EL (cell line): Measurements from ENCODE around the gene SLIT3.
A peak's percentile ranks its signal among the peaks of the same experiment; 100 is the strongest.
"Not testable (repeated sequence)": the region's sequence is repeated elsewhere in the genome, so short reads cannot be mapped to it uniquely, and the experiment has no call there.

Experiments
- DNase-seq: peaks from one replicate; pipeline ENCODE4 v3.0.0-alpha.2; 2016

SLIT3 gene

DNA sequence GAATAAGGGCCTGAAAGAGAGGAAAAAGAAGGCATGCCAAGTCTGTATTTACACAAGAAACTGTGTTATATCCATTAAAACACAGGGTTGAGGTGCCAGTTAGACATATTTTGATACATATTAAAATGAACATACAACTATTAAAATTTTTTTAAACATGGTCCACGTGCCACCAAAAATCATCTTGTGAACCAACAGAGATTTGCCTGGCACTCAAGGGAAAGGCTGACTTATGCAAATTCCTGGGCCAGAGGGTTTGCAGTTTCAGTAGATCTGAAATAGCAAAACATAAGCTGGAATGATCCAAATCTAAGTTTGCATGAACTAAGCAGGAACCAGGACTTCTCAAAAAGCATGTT, 168.7 kb downstream of the SLIT3 start:
- no peak for DNase-seq

DNA sequence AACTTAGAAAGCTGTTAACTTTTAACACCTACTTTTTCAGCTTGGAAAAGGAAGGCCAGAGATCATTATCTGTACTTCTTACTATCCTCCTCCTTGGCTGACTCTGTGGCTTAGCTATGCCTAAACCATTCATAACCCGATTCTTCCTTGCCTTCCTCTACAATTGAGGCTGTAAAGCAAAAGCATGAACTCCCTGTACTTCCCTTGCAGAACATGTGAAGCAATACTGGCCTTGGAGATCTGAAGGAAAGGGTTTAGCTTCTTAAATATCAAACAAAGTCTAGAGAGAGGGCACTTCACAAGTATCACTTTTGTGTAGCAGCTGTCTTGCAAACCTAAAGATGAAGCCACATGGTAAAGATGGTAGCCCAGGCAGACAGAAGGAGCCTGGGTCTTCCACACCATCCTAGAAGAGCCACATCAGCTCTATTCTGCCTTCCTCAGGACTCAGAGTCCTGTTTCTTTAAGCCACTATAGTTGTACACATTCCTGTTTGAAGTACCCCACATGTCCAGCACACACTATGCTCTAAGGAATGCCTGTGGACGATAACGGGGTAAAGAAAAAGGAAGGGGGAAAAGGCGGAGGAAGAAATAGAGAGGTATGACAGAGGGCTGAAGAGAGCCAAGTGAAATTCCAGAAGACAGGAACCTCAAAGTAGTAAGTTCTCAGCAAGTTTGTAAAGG, 169.2 kb downstream of the SLIT3 start:
- DNase-seq: no peak

DNA sequence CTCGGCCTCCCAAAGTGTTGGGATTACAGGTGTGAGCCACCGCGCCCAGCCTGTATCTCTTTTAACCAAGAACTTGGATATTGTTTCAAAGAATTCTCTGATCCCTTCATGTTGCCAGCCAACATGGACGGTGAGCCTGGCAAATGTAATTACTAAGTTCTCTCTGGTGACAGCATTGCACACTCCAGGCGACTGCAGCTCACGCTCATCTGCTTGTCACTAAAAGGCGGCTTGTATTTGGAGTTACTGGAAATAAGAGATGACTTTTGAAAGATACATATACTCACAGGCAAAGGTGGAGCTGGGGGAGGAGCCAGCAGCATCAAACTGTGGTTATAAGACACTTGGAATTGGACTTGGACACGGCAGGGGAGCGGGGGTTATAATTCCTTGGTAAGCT, 172.3 kb downstream of the SLIT3 start:
- no peak for DNase-seq

DNA sequence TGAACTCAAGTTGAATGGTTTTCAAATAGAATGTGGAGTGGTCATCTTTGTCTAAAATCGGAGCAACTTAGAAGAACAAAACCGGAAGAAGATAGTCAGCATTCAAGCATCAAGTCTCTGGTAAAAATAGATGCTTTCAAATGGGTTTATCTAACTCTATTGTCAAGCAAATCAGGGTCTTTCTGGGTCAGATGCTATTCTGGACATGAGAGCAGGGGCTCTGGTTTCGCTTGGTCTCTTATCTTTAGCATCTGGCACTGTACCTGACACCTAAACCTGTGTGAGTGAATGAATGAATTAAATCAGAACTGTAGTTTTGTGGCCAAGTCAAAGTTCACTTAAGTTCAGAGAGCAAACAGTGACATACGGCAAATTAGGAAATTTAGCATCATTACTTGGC, 173.5 kb downstream of the SLIT3 start:
- DNase-seq: no peak

DNA sequence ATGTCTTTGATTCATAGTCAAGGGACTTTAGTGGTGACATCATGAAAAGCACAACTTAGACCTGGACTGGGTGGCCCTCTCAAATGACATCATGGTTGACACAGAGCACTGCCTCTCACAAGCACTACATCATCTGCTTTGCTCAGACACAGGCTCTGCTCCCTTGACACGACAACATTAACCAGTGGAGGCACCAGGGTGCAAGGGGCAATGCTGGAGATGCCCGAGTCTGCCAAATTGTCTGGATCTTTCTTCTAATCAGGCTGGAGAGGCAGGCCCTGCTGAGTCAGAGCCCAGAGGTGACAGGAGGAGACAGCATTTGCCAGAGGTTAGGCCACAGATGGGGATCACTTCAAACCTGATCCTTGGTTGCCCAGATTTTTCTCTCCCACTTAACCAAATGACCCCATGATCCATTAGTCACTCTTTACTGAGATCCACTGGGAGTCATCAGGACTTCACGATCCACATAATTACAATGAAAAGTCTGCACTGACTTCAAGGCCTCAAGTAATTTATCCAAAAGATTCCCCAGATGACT, 174.4 kb downstream of the SLIT3 start:
- DNase-seq: peak; percentile 34

DNA sequence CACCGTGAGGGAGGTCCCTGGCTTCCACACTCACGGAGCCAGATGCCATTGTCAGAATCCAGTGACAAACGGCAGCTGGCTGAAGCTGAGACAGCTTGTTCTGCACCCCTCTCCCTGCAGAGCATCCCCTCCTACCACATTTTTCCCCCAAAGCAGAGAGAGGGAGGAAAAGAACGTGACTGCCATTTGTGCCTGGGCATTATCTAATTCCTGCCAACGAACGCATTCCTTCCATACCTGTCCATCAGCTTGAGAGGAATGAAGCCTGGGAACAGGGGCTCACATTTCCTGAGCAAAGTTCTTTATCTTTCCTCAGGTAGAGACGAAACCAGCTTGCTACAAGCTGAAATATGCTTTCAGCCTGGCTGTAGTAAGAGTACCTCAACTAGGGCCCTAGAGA, 175.4 kb downstream of the SLIT3 start:
- no peak for DNase-seq

DNA sequence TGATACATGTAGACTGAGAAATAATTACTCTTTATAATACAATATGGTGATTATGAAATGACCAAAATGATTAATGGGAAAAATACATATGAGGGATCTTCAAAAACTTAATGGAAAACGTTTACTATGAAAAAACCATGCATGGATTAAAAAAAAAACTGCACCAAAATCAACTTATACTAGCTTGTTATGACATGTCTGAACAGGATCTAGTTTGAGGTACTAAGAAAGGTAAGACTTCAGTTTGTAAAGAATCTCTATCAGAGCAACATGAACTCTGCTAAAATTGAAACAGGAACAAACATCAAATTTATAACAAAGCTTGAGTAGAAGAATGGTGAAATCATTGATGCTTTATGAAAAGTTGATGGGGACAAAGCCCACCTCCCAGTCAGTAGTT, 178.0 kb downstream of the SLIT3 start:
- DNase-seq: no peak

DNA sequence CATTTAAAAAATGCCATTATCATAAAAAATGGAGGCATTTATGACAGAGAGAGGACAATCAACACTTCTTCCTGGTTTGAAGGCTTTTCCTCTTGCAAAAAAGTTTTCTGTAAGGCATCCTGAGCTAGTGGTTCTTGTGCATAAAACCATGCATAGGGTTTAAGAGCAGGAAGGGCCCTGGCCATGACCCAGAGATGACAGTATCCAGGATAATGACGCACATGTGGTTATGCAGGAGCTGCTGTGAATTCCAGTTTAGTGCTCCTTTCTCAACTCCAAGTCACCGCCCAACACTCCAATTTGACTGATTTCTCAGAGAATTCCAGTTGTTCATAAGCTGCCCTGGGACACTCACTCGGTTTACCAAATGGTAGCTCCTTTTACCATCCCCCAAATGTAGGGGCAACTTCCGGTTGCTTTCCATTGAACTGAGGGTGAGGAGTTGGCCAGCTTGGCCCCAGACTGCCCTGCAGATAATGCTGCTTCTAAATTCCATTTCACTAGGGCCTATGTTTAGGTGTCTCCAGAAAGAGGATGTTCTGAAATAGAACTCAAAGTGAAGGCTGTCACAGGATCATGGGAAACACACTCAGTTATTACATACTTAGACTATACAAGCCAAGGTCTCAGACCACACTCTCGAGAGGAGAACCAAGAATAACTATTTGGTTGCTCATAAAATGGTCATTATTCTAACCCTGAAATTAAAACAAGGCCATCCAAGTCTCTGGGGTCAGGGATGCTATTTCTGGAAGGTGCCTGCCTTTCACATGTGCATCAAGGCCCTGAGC, 179.1 kb downstream of the SLIT3 start:
- DNase-seq: peak; percentile 88

DNA sequence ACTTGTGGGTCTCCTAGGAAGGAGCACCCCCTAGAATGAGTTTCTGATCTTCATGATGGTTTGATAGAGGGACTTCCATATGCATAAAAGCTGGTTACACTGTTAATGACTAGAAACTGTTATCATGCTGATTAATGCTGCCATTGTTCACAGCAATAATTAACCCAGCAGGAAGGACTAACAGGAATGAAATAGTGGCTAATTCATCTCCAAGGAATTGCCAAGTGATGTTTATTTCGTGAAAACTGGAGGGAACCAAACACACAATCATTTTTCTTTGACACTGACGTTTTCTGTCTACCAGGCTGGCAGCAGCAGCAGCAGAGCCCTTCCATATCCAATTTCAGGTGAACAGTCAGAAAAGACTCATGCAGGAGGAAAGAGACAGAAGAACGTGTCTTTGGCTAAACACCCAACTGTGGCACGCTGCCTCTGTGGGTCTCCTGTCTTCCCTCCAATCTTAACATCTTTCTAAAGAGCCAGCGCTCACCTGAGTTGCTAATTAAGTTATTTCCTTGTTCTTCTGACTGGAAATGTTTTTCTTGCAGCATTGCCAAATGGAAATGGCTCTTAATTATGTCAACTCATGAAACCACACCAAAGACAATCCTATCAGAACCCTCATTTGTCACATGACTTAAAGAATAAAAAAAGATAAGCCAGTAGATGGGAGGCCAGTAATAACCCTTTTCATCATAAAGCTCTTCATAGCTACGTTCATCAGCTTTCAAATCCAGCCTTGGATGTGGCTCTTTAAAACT, 181.5 kb downstream of the SLIT3 start:
- no peak for DNase-seq

DNA sequence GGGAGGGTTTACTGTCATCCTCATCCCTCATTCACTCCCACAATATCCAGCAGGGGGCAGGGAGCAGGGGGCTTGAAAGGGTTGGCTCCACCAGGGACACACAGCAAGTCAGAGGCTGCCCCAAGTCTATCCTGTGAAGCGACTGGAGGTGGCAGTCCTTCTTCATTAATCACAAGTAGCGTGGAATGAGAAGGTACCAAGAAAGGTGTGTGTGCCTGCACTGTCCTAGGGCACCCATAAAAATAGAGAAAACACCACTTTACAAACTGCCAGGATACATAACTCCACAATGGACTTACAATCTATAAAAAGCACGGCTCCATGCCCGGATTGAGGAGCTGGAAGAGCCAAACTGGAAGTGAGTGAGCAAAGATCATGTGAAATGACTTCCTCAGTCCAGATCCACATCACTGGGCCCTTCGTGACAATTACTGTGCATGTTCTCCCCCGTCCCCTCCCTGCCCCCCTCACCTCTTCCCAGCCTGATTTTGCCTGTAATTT, 183.9 kb downstream of the SLIT3 start:
- DNase-seq: no peak

DNA sequence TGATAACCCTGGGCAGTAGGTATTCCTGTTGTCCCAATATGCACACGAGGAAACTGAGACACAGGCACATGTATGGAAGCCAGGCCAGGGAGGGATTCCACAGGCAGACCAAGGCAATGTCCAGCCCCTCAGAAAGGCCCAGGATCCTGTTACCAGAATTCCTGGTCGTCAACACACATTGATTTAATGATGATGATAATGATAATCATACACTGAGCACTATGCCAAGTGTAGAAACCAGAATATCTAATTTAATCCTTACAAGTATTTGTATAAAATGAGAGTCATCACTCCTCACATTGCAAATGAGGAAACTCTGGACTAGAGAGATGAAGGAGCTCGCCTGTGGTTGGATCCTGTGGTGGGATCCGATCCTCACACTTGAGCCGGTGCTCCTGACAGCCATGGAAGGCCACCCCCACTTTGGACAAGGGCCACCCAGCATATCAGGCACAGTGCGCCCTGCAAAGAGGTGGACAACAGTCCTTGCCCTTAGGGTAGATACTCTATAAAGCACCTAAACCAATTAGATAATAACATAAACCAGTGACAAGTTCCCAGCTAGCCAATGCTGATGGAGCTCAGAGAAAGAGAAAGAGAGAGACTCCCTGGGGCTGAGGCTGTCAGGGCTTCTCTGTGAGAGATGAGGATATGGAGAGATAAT, 185.3 kb downstream of the SLIT3 start:
- DNase-seq: no peak

DNA sequence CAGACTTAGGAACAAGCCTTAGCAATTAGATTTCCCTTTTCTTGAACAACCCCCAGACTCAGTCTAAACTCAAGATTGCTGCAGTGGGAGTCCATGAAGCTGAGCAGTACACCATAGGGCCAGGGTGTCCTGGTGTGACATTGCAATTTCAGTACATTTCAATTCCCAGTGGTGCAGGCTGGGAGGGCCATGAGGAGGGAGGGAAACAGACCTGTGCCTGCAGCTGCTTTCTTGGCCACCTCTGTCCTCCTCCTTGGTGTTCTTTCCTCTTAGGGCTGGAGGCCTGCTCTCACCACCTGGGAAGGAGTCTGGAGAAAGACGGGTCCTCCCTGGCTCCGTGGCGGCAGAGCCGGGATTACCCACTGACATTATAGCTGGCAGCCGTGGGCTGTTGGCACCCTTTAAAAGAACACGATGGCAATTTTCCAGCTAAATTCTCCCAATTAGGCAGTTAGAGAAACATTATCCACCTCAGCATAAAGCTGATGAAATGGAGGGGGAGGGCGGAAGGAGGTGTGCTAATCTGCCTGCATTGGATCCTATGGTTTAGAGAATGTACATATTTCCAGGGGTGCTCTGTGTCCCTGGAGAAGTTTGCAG, 186.4 kb downstream of the SLIT3 start:
- no peak for DNase-seq

DNA sequence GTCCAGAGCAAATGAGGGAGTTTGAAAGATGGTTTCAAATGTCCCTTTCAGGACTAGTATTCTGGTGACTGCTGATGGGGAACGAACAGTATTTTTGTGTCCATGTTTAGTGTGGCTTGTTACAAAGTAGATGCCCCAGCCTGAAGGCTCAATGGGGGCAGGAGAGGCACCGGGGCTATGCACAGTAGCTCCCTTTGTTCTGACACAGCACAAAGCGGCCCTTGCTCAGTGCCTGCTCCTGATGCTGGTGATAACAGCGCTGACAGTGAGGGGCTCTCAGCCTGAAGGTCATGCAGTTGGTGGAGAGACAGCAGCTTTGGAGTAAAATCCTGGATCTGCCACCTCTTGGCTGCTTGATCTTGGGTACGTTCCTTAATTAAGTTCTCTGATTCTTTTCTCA, 188.9 kb downstream of the SLIT3 start:
- no peak for DNase-seq

DNA sequence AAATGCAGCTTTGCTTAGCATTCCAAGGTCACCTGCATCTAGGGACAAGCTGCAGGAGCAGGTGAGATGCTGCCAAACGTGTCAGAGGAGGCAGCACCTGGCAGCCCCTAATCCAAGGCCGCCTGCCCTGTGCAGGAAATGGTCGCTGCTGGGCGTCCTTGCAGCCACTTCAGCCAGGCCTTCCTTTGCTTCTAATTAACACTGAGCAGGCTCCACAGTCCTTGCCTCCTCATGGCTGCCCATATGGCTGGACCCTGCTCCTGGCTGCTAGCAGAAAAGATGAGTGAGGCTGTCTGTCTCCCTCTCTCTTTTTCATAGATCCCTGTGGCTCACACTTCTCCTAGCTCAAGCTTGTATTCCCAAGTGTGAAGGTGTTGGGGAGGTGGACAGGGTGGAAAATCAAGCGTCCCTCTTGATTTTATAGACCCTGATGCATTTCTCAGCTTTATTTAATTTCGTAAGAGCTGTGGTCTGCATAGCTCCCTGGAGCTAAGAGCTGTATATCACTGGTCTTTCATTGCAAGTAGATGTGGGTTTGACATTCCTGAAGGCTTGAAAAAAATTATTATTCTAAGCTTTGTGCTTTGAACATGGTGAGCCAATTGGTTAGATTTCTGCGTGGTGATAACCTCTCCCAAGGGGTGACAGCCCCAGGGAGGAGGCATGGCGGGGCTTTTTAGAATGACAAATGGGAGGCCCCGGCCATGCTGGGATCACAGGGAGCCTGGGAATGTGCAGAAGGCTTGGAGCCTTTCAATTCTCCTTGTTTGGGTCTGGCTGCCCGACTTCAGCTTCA, 193.8 kb downstream of the SLIT3 start:
- DNase-seq: peak; percentile 10

DNA sequence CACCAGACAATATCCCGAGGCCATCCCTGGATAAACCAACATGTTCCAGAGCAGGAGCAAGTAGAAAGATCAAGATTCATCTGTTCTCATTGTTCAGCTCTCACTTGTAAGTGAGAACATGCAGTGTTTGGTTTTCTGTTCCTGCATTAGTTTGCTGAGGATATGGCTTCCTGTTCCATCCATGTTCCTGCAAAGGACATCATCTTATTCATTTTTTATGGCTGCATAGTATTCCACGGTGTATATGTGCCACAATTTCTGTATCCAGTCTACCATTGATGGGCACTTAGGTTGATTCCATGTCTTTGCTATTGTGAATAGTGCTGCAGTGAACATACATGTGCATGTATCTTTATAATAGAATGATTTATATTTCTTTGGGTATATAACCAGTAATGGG, 195.4 kb downstream of the SLIT3 start:
- not testable (repeated sequence) for DNase-seq

DNA sequence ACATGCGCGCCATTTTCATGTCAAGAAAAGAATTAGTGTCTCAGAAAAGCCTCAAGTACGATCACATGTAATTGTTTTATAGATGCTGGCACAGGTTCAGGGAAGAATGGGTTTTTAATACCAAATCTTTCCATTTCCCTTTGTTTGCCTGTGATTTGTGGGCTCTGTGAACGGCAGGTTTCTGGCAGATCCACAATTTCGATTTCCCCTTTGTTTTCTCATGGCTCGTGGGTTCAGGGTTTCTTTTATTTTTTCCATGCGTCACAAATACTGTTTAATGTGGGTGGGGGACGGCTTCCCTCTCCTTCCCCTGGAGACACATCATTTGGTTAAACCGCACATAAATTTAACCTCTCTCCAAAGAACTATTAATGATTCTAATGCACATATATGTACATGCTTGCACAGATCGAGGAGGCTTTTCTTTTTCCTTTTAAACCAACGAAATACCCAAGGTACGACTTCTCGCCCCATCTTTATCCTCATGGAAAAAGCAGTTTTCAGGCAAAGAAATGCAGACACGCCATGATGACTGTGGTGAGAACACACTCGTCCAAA, 195.9 kb downstream of the SLIT3 start:
- DNase-seq: no peak

DNA sequence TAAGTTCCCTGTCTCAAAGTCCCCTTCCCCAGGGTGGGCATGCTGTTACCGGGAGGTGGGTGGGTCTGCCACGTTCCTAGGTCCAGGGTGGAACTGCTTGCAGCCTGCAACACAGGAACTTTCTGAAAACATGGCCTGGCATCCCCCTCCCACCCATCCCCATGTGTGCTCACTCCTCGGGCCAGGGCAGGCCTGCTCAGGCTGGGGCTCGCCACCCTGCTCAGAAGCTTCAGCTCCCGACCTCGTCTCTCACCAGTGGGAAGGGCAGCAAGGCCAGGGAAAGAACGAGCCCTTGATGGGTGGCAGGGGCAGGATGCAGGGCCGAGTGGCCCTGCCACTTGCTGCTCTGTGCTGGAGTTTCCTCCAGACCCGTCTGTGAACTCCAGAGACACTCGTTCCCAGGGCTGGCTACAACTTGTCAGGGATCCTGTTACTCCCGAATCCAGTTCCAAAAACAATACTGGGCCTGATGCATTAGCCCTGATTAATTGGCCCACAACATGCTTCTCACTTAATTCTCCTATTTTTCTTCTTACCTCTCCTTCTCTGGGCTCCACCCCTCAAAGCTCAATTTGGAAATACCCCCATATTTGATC, 197.3 kb downstream of the SLIT3 start:
- no peak for DNase-seq

DNA sequence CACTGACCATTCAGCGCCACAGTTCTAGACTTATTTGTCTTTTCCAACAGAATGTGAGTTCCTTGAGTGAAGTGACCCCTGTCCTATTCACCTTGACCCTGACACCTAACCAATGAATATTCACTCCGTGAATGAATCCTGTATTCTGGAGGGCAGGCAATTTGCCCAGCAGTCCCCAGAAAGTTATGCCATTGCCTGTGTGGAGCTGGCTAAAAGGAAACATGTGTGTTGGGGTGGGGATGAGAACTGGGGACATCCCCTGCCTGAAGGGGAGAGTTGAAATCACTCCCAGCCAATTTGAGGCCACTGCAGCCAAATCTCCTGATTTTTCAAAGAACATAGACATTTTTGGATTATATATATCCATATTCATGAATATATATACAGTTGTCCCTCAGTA, 199.0 kb downstream of the SLIT3 start:
- DNase-seq: no peak

DNA sequence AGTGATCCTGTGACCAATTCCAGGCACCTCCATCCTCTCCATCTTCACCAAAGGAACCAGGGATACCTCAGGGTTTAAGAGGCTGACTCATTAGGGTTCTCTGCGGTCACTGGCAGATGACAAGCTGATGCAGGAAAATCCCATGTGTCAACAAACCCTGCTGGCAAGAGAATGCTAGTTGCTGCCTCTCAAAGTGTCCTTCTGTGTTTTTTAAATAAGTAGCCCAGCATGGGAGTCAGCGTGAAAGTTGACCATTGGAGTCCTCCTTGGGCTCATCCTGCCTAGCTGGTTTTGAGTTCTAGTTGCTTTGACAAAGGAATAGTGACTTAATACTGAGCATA, 200.2 kb downstream of the SLIT3 start:
- peak; percentile 78 for DNase-seq

DNA sequence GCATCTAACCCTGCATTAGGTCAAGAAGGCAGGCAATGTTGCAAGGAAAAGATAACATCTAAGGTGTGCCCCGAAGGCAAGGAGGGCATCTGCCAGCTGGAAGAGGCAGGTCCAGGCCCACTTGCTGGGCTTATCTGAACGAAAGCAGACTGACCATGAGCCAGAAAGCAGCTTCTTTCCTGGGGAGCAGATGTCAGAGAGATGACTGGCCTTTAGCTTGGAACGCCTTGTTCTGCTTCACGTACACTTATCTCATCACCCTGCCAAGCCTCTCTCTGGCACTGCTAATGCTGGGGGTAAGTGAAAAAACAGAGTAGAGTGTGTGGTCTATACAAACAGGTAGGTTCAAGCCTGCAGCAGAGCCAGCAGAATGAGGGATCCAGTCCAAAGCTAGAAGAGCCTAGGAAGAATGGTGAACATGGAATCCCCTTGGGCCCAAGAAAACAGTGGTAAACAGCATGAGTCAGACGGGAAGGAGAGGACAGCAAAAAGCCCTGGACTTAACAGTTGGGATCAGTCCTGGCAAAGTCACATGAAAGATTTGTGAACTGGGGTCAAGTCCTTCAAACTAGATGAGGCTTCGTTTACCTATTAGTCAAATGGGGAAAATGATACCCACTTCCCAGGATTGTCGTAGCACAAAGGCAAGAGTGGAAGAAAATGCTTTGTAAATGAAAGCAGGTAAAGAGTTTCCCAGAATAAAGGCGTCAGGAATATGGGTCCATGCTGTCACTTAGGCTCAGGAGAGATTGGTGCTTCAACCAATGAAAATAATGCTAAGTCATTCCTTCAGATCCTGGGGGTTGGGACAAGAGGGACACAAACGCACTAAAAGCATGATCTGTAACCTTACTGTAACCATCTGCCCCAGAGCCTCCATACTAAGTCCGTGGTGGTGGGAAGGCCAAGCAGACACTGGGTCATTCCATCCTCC, 200.9 kb downstream of the SLIT3 start:
- DNase-seq: peak; percentile 8
